UCSD-AML1 (cell line): ENCODE data around the gene CUL1.
"Not testable (repeated sequence)": the region's sequence is repeated elsewhere in the genome, so short reads cannot be mapped to it uniquely, and the experiment has no call there.

ENCODE experiments used
- DNase-seq: peaks from one replicate; lab custom pipeline; 2025; ENCODE audit not compliant: unreplicated experiment; lab: John Stamatoyannopoulos, UW

The CUL1 gene

DNA sequence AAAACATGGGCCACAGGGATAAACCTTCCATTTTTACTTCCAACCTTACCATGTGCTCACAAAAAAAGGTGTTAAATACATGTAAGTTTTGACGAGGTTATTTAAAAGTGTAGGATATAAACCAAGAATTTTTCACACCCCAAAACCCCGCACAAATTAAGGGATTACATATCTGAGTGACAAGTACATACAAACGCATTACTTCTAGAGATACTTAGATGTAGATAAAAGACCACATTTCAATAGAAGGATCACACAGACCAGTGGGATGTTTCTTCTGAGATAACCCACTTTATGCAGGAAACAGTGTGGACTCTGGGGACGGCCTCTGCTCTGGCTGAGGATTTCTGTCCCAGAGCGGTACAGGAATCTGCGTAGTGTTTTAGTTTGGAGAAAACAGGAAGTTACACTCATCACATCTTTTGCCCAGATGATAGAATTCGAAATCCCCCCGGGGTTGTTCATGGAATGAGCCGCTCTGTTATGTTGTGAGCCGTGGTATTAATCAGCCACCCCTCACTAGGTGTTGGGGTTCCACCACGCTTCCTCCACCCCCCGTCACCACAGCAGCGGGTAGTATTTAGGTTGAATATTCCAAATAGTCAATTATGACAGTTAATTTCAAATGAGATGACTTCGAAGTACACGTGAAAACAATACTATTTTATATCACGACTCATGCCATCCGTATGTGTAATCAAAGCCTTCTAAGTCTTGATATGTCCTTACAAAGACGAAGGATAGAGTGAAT, 1.3 kb upstream of the CUL1 start:
- no peak for DNase-seq

DNA sequence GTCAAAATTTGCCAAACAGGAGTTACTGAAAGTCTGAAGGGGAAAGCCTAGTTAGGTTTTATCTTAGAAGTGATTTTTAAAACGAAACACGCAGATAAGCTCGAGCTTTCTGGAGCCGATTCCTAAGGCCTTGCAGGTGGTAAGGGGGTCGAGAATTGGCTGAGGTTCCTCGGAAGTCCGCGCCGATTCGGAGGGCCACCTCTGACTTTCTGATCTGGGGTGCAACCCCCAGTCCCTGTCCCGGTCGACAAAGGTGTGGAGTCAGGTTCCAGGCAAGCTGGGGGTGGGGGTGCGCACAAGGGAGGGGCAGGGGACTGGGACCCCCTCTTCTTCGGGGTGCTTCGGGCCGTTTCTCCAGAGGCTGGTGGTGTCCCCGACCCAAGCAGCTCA, 701 bp upstream of the CUL1 start:
- no peak for DNase-seq

DNA sequence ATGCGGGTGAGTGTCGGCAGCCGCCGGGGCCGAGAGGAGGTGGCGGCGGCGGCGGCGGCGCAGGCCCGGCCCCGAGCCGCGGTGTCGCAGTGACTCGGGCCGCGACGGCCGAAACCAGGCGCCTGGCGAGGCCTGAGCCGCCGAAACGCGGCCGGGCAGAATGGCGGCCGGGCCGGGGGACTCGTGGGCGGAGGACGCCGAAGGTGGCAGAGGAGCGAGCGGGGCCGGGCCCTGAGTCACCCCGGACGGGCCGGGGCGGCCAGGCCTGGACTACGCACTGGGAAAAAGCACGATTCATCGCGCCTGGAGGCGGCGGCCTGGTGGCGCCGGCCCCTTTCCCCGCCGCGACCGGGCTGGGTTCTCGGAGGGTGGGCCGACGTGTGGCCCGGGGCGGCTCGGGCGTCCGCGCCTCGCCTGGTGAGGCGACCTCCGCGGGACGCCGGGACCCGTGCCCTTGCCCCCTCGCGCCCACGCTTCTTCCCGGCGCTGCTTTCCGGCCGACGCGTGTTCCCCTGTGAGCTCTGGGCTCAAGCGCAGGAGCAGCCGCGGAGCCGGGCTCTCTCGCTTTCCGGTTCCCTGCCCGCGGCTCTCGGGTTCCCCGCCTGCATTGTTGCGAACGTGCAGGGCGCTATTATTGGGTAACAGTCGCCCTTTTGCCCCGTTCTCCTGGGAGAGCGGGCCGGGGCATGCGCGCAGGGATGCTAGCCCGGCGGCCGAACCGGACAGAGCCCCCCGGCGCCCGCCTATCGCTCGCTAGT, 500 bp downstream of the CUL1 start:
- DNase-seq, result peak; percentile 44

DNA sequence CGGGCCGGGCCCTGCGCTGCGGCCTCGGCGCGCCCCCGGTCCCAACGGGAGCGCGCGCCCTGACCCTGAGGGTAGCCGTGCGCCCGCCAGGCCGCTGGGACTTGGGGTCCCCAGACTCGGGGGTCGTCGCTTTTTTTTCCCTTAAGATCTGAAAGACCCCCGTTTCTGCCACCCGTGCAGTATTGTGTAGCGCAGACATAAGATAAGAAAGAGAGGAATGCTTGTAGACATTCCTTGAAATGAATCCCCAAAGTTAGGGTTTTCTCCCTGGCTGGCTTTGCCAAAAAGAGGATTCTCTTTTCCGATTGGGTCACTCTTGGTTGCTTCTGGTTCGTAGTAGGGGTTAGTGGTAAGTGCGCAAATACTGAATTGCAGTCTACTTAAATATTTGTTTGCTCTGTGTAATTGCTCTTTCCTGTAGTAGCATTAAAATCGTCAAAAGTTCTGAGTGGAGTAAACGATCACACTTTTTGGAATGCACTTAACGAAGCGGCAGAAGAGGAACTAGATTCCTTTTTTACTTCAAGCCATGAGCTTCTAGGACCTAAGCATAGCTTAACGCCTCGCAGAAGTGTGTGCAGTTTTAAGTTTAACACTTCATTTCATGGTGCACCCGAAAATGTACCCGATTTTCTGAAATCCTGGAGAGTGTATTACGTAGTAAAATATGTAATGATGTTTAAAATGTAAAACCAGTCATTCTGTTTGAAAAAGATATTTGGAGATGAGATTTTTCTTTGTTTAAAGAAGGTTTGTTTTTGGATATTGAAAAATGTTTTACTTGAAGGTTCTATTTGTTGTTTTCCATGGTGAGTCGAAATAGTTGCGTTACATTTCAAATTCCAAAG, 1.3 kb downstream of the CUL1 start:
- DNase-seq, result no peak

DNA sequence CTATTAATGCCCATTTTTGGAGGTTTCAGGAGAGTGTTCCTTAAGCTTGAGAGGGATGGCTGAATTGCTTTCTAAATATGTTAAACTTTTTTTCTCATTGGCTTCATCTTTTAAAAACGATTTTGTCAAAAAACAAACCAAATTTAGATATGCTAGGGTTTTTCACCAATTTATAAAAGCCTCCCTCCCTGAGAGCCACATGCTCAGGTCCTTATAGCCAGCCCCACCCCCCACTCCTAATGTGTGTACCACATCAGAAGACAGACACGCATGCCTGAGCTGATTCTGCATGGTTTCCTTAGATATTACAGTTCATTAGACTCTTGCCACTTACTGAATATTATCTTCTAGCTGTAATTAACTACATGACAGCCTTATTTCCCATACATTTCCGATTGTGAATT, 2.0 kb downstream of the CUL1 start:
- DNase-seq, result no peak

DNA sequence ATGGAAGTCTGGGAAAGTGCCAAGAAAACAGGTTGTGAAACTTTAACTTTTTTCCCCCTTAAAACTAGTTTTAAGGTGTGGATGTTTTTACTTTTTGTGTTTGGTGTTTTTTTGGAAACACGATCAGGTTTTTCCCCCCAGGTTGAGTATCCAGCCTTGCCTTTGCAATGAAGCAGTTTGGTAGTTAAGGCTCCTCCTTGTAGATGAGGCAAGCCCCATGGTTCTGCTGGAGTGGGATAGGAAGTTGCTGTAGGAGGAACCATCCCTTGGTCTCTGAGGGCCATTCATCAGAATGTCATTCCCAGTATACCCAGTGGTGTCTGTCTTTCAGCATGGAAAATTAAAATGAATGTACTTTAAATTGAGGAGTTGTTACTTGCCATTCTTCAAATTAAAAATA, 2.7 kb downstream of the CUL1 start:
- DNase-seq, result no peak

DNA sequence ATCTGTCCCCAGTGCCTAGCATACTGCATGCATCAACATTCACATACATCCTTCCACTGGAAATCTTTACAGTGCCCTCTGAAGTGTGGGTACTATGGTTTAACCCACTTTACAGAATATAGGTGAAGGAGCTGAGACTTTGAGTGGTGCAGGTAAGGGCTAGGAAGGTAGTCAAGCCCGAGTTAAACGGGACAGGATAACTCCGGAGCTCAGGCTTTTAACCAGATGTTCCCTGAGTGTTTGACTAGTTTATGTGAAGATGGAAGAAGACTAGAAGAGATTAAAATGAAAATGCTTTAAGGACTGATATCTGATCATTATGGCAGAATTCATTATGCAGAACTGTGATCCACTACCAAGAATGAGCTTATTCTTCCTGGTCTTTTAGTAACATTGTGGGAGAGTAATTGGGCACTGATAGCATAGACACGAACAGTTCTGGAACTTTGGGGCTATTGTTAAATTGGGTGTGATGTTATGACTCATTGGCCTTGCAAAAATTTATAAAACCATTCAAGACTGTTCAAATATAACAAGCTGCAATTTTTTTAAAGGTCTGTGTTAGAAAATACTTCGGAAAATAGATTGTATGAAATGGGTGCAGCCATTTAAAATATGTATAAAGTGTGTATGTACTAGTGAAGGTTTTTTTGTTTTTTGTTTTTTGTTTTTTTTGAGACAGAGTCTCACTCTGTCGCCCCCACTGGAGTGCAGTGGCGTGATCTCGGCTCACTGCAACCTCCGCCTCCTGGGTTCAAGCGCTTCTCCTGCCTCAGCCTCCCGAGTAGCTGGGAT, 4.4 kb downstream of the CUL1 start:
- DNase-seq, result no peak

DNA sequence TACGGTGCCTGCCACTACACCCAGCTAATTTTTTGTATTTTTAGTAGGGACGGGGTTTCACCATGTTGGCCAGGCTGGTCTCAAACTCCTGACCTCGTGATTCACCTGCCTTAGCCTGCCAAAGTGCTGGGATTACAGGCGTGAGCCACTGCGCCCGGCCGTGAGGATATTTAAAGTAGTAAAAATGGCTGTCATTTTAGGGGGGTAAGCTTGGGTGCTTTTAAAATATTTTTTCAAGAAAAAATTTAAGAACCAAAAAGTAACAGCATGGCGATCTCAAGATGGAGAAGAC, 4.9 kb downstream of the CUL1 start:
- not testable (repeated sequence) for DNase-seq

DNA sequence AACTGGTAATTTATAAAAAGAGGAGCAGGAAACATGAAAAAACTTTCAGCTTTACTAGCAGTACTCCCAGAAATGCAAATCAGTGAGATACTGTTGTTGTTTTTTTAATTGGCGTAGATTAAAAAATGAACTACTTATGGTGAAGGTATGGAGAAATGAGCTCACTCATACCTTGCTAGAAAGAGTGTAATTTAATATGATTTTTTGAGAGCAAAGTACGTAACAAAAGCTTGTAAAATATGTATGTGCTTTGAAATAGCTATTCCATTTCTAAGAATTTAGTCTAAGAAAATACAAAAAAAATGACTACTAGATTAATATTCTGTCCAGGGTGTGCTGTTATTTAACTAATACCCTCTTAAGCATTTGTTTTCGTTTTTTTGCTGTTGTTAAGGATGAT, 5.5 kb downstream of the CUL1 start:
- DNase-seq, result no peak

DNA sequence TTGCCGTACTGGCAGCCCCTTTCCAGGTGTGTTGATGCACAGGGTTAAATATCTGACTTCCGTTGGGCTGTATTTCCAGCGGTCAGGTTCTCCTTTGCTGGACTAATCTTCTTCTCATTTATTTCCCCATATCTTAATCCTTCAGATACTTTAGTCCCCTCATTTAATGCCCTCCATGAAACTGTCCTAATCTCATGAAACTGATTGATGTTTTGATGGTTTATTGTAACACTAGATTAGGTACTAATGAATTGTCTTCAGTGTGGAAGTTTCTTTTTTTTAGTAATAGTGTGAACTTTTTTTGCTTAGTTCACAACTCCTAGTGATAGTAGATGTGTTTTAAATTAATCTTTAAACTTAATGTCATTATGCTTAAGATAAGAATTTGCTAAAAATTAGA, 6.3 kb downstream of the CUL1 start:
- DNase-seq, result no peak

DNA sequence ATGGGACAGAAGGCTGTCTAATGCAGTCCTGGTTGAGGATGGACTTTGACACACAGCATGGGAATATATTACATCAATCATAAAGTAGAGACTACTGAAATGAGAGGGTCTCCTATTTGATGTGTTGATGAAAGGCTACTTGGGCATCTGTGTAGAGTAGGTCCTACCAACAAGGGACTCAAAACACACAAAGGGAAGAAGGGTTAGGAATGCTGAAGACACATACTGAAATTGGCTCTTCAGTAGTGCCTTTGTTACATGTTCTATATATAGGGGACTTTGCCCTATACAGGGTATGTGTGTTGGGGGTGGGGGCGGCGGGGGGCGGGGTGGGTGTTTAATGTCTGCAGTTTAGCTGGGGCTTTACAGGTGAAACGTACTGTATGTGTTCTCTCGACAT, 7.7 kb downstream of the CUL1 start:
- DNase-seq, result no peak

DNA sequence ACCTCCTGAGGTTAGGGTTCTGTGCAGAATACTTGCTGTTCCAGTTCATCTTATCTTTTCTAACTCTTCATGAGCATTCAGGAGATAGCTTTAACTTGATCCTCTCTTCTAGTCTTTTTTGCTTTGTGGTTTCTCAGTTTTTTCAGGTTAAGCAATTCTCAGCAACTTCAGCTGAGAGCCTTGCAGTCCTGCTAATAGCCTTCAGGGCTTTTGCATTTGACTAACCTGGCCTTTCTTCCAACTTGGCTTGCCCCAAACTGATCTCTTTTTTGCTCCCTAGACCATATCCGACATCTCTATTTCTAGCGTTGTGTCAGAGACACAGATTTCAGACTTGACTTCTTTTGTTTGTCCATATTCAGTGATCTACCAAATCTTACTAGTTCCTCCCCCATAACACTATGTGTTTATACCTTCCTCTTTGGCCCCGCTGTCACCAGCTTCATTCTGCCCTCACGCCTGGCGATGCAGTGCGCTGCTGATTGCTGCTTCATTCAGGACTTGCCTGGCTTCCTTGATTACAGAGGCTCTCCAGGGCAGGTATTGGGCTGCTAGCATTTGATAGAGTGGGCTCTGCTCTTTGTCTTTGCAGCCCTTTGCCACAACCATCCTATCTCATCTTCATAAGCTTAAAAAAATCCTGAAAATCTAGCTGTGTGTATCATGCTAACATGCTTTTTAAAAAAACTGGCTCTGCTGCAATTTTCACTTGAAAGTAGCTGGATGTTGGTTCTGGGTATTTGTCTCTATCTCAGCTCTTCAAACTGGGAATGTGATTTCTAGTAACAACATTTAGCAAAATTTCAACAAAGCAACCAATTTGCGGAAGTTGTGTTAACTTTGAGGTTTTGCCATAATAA, 9.6 kb downstream of the CUL1 start:
- no peak for DNase-seq

DNA sequence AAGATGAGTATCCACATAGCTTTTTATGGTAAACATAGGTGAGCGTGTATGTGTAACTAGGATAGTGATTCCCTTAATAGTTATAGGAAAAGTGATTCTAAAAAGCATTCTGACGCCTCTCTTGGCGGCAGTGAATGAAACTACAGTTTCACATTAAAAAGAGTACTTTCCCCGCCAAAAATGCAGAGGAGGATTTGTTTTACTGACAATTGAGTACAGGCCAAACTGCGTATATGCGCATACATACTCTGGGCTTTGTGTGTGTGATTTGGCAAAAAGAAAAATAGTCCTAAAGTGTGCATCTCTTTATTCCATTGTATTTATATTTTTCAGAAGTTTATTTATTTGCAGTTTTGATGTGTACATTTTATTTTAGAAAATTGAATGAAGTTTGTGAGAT, 10.3 kb downstream of the CUL1 start:
- DNase-seq, result no peak

DNA sequence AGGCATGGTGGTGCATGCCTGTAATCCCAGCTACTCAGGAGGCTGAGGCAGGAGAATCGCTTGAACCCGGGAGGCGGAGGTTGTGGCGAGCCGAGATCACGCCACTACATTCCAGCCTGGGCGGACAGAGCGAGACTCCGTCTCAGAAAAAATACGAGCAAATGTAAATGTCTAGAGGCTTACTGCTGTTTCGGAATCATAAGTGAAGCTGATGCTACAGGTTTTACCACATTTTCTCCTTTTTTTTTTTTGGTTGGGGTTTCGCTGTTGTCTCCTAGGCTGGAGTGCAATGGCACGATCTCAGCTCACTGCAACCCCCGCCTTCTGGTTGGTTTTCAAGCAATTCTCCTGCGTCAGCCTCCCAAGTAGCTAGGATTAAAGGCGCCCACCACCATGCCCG, 11.7 kb downstream of the CUL1 start:
- not testable (repeated sequence) for DNase-seq

DNA sequence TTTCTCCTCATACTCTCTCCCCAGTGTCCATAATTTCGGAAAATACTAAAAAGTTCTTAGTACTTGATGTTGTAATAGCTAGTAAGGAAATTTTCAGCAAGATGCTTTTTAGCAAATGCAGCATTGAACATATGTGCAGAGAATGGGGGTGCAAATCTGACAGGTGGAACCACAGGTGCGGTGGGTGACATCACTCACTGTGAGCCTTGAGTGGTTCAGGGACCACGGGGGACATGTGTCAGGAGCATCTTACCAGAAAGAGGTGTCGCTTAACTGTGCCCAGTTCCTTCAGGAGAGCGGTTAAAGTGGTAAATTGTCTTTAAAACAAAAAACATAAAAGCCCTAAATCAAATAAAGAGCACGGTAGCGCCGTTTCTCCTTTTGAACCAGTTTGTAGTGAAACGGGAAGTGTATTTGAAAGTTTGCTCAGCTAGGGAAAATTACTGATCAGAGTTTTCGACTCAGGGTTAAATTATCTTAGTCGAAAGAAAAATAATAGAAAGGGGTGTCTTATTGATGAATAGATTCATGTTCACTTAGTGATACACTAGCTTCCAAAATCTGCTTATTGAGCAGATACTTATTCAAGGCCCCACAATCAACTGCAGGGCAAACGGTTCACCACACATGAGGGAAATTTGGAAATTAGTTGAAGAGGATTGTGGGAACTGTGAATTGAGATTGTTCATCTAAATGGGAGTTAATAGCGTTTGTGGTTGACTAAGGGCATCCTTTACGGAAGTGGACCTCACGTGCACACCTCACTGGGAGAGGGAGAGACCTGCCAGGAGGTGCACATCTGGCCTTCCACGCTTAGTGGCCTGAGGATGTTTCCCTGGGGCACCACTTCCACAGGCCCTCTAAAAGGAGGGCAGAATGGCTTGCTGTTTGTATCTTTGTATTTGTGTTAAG, 12.7 kb downstream of the CUL1 start:
- DNase-seq, result no peak

DNA sequence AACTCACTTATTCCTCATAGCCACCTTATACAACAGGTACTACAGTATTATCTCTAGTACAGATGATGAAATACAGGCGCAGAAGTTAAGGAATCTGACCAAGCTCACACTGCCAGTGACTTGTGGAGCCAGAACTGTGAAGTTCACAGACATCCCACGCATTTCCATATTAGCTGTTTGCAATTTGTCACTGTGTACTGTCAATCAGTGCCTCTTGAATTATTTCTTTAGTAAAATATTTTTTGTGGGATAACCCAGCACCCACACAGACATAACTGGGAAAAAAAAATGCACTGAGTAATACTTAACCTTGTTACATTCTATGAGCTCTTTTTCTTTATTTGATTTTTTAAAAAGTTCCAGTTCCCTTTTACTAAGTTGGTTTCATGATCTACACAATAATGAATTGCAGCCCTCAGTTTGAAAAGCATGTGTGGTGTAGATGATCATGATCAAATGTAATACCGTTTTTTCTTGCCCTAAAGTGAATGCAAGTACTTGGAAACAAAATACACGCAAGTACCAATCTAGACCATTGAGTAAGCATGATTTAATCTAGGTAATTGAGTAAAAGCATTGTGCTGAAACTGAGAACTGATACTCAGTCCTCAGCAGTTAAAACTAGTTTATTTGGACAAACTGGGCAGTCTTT, 14.1 kb downstream of the CUL1 start:
- no peak for DNase-seq

DNA sequence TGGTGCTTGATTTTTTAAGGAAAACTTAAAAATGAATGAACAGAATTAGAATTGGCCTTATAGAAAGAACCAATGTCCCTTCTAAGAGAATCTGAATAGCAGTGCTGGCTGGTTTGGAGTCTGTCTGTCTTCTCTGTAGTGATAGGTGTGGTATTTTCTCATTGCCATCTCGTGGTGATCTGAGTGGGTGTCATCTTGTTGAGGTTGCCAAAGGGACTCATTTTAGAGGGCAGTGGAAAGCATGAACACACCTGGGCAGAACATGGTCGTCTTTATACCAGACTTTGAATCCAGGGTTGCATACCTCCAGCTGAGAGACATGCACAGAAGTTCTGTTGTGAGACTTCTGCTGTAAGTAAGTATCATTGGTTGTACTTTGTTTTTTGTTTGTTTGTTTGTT, 15.8 kb downstream of the CUL1 start:
- DNase-seq, result no peak

DNA sequence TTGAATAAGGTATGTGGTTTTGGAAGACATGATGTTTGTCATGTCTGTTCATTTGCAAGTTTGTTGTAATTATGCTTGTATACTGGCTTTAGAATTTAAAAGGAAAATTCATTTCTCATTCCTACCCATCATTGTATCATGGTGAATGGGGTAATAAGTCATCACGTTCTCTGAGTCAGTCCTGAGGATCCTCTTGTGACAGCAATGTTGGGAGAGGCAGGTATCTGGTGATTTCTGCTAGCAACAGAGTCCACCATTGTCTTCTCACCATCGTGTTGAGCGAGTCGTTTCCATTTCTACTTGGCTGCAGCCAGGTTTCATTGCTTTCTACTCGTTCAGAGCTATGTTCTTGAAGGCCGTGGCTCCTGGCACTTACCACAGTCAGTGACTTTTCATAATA, 16.3 kb downstream of the CUL1 start:
- no peak for DNase-seq

DNA sequence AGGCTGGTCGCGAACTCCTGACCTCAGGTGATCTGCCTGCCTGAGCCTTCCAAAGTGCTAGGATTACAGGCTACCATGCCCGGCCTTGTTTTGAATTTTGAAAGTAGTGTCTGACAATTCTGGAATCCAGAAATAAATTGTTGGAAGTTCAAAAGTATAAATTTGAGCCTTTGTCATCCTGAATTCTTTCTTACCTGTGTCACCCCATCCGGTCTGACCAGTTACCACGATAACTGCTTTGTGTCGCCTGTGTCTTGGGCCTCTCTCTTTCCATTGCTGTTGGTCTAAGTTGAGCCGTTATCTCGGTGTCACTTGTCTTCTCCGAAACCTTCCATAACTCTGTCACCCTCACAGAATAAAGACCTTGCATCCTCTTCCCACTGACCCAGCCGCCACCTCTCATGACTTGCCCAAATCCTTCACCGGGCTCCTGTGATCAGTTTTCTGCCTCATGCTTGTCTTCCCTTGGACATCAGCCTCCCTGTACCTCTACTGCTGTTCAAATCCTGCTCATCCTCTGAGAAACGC, 18.6 kb downstream of the CUL1 start:
- no peak for DNase-seq
